ENCODE measurements around the gene ANAPC2.

The ANAPC2 gene

GRCh38 chr9:137192859-137193258, 4.5 kb upstream of the ANAPC2 start:
- H3K9me3 ChIP-seq, result no peaks in the 10 kb centered on the region
- peak overlapping the region; percentile 51 for H3K27ac ChIP-seq
- peaks cover 42% of the 10 kb centered on the region for H3K36me3 ChIP-seq
- no peak overlapping the region for H3K4me3 ChIP-seq
- no peak for TF ChIP-seq Cebpa-rat (IDR thresholded peaks at IDR 0.05)
- 0 out of 2 replicates have a peak overlapping the region, but pooled peaks have one; percentile 100 for H3K4me2 ChIP-seq
- H3K27me3 ChIP-seq, result no peaks in the 10 kb centered on the region
- peak overlapping the region; percentile 48; the same call in 1 of the 2 replicates for H3K9ac ChIP-seq
- peaks cover 65% of the 10 kb centered on the region for H3K4me1 ChIP-seq
- peaks cover 89% of the 10 kb centered on the region for H4K20me1 ChIP-seq

DNA sequence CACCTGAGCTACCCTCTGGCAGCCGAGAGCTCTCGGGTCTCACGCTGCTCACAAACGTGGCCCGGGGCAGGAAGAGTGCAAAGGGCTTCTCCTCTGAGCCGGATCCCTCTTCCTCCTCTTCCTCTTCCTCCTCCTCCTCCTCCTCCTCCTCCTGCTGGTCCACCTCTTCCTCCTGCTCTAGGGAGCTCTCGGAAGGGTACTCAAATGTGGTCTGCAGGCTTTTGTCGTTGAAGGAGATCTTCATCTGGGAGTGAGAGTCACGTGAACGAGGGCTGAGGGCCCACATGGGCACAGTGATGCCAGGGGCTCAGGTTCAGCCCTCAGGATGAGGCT, 4.1 kb upstream of the ANAPC2 start:
- TF ChIP-seq Cebpa-rat (IDR thresholded peaks at IDR 0.05), result no peak
- Histone ChIP-seq H4K20me1 (peaks cover 89% of the 10 kb centered on the region), H3K9ac (peak overlapping the region; percentile 85; the same call in 1 of the 2 replicates), H3K27ac (peak overlapping the region; percentile 51; the same call in 1 of the 2 replicates), H3K4me3 (no peak overlapping the region), H3K4me1 (peaks cover 65% of the 10 kb centered on the region), H3K27me3 (no peaks in the 10 kb centered on the region), H3K4me2 (peak overlapping the region; percentile 100; the same call in 1 of the 2 replicates), H3K36me3 (peaks cover 44% of the 10 kb centered on the region), H3K9me3 (no peaks in the 10 kb centered on the region)

DNA sequence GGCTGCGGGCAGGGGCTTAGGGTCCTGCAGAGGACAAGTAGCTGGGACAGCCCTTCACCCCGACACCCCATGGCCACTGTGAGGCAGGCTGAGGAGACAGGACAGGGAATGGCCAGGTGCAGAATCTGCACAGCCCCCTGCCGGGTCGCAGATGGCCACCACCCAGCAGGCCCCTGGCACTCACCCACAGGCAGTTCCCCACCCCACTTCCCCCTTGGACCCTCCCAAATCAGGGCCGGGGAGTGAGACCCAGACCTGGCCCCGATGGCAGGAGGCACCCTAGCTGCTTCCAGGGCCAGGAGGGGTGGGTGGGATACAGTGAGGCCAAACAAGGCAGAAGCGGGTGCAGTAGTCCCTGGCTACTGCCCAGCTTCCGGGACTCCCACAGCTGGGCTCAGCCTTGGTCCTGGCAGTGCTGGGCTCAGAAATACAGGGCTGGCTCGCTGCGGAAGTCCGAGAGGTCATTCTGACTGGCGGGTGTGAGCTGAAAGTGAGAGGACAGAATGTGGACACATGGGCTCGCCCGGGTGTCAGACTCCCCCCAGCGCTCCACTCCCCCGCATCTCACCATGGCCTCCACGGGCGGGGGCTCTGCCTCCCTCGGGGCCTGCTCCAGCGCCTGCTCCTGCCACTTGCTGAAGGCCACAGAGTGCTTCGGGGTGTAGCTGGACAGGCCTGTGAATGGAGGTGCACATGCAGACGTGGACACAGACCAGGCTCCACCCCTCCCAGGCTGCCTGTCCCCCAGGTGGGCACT, 3.5 kb upstream of the ANAPC2 start:
- no peaks in the 10 kb centered on the region for H3K27me3 ChIP-seq
- H3K9me3 ChIP-seq, result no peaks in the 10 kb centered on the region
- H3K4me2 ChIP-seq, result peak overlapping the region; percentile 100
- peaks cover 66% of the 10 kb centered on the region for H3K4me1 ChIP-seq
- H3K27ac ChIP-seq, result peak overlapping the region; percentile 91
- TF ChIP-seq Cebpa-rat (IDR thresholded peaks at IDR 0.05), result no peak
- no peak overlapping the region for H3K4me3 ChIP-seq
- H3K9ac ChIP-seq, result peak overlapping the region; percentile 85
- H4K20me1 ChIP-seq, result peaks cover 89% of the 10 kb centered on the region
- peaks cover 49% of the 10 kb centered on the region for H3K36me3 ChIP-seq

- Histone ChIP-seq H3K36me3 (peaks cover 55% of the 10 kb centered on the region), H3K4me2 (peak overlapping the region; percentile 100), H4K20me1 (peaks cover 89% of the 10 kb centered on the region), H3K27me3 (no peaks in the 10 kb centered on the region), H3K9ac (peak overlapping the region; percentile 85), H3K4me3 (peak overlapping the region; percentile 43; the same call in 1 of the 2 replicates), H3K9me3 (no peaks in the 10 kb centered on the region), H3K4me1 (peaks cover 72% of the 10 kb centered on the region), H3K27ac (peak overlapping the region; percentile 91)
- no peak for TF ChIP-seq Cebpa-rat (IDR thresholded peaks at IDR 0.05)
These were observed 2.9 kb upstream of the ANAPC2 start for GRCh38 chr9:137191245-137191644.

DNA sequence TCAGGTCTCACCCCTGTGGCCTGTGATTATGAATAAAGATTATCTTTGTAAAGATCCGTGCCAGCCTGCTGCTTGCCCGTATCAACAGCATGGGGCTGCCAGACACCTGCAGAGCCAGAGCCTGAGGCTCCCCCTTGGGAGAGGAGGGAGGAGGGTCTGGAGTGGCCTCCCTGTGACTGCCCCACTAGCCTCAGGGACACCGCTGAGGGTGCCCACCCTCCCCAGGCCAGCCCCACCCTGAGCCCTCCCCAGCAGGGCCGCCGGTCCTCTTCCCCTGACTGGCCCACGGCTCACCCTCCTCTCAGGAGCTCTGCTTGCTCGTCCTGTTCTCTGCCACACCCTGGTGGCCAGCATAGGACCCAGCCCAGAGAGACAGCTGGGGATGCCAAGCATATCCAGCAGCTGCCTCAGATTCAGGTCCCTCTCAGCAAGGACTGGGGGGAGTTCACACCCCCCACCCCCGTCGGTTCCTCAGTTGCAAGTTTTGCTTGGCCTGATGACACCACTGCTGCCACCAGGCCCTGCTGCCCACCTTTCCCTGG, 2.0 kb upstream of the ANAPC2 start:
- Histone ChIP-seq H3K4me2 (peak overlapping the region; percentile 100), H3K36me3 (peaks cover 63% of the 10 kb centered on the region), H3K27ac (peak overlapping the region; percentile 91), H3K4me3 (peak overlapping the region; percentile 87), H3K4me1 (peaks cover 78% of the 10 kb centered on the region), H3K9ac (peak overlapping the region; percentile 85), H4K20me1 (peaks cover 89% of the 10 kb centered on the region), H3K9me3 (no peaks in the 10 kb centered on the region), H3K27me3 (no peaks in the 10 kb centered on the region)
- TF ChIP-seq Cebpa-rat (IDR thresholded peaks at IDR 0.05), result no peak

- no peak for TF ChIP-seq Cebpa-rat (IDR thresholded peaks at IDR 0.05)
- H3K27me3 ChIP-seq, result no peaks in the 10 kb centered on the region
- H3K9me3 ChIP-seq, result no peaks in the 10 kb centered on the region
- peaks cover 89% of the 10 kb centered on the region for H4K20me1 ChIP-seq
- H3K9ac ChIP-seq, result peak overlapping the region; percentile 85
- H3K4me2 ChIP-seq, result peak overlapping the region; percentile 100
- peaks cover 68% of the 10 kb centered on the region for H3K36me3 ChIP-seq
- H3K27ac ChIP-seq, result peak overlapping the region; percentile 91
- peaks cover 76% of the 10 kb centered on the region for H3K4me1 ChIP-seq
- peak overlapping the region; percentile 87 for H3K4me3 ChIP-seq
These were observed 1.2 kb upstream of the ANAPC2 start for GRCh38 chr9:137189297-137190295.

DNA sequence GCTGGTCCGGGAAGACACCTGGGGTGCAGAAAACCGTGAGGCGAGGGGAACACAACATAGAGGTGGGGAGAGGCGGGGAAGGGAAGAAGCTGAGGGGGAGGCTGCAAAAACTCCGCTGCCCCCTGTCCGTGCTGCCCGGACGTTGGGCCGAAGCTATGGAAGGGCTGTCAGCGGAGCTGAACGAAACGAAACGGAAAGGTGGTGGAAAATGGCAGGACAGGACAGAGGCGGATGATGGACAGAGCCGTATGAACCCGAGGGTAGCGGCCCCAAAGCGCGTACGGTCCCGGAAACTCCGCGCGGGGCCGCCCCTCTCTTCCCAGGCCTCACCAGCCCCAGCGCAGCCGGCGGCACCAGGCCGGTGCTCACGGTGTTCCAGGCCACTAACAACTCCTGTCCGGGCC, 272 bp downstream of the ANAPC2 start:
- Histone ChIP-seq H3K4me1 (peaks cover 61% of the 10 kb centered on the region), H3K9me3 (no peaks in the 10 kb centered on the region), H3K9ac (peak overlapping the region; percentile 85), H3K4me3 (peak overlapping the region; percentile 87), H3K36me3 (peaks cover 79% of the 10 kb centered on the region), H4K20me1 (peaks cover 80% of the 10 kb centered on the region), H3K27me3 (no peaks in the 10 kb centered on the region), H3K4me2 (peak overlapping the region; percentile 99), H3K27ac (peak overlapping the region; percentile 91)
- TF ChIP-seq Cebpa-rat (IDR thresholded peaks at IDR 0.05), result no peak

GRCh38 chr9:137187386-137187785, 974 bp downstream of the ANAPC2 start:
- H3K4me2 ChIP-seq, result peak overlapping the region; percentile 99
- no peaks in the 10 kb centered on the region for H3K9me3 ChIP-seq
- no peaks in the 10 kb centered on the region for H3K27me3 ChIP-seq
- peaks cover 54% of the 10 kb centered on the region for H3K4me1 ChIP-seq
- no peak overlapping the region for H3K27ac ChIP-seq
- H3K4me3 ChIP-seq, result peak overlapping the region; percentile 87
- H3K9ac ChIP-seq, result peak overlapping the region; percentile 85
- peaks cover 76% of the 10 kb centered on the region for H4K20me1 ChIP-seq
- H3K36me3 ChIP-seq, result peaks cover 79% of the 10 kb centered on the region
- no peak for TF ChIP-seq Cebpa-rat (IDR thresholded peaks at IDR 0.05)

DNA sequence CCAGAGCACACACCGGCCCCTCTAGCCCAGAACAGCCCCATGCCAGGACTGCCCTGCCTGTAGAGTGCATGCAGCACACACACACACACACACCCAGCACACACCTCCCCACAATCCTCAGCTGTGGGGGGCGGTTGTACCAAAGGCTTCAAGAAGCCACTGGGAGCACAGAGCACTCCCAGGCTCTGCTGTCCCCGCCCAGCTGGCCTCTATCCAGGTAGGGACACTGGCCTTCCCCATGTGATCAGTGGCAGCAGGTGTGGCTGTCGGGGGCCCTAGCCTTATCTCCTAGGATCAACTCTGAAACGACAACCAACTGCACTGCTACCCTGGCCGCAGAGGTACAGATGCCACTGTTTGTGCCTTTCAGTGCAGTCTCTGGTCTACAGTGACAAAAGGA, 2.0 kb downstream of the ANAPC2 start:
- H3K9me3 ChIP-seq, result no peaks in the 10 kb centered on the region
- H4K20me1 ChIP-seq, result peaks cover 69% of the 10 kb centered on the region
- TF ChIP-seq Cebpa-rat (IDR thresholded peaks at IDR 0.05), result no peak
- peak overlapping the region; percentile 87; the same call in 1 of the 2 replicates for H3K4me3 ChIP-seq
- peak overlapping the region; percentile 85; the same call in 1 of the 2 replicates for H3K9ac ChIP-seq
- H3K27me3 ChIP-seq, result no peaks in the 10 kb centered on the region
- H3K27ac ChIP-seq, result no peak overlapping the region
- H3K4me1 ChIP-seq, result peaks cover 44% of the 10 kb centered on the region
- peaks cover 79% of the 10 kb centered on the region for H3K36me3 ChIP-seq
- peak overlapping the region; percentile 99 for H3K4me2 ChIP-seq

Data from BLaER1 (cell line).